H1 (cell line): Measurements from ENCODE around the gene CHCHD3. TPM values are rescaled to one million over a fixed set of nuclear protein-coding genes. Genes with fewer than 3 reads are reported as not detected.

Source experiments
- MAFK ChIP-seq: IDR thresholded peaks from 2 replicates; pipeline ENCODE4 v1.6.1; 2012; ENCODE audit warnings: low read depth, mild to moderate bottlenecking, improper control_type of control experiment, low read length
- RNF2 ChIP-seq: fragments of 200-900, 300-1000 bp; sonication (generic); IDR thresholded peaks from 2 replicates; pipeline ENCODE4 v1.7.1; 2016; ENCODE audit warnings: borderline replicate concordance, low read depth, mild to moderate bottlenecking, antibody characterized with exemption, low read length; ENCODE audit not compliant: poor library complexity, severe bottlenecking; ENCODE audit errors: missing control alignments
- TAF7 ChIP-seq: optimal IDR thresholded peaks from 2 replicates; pipeline ENCODE3; 2011; ENCODE audit warnings: low read depth, mild to moderate bottlenecking, inconsistent platforms, low read length, moderate library complexity, borderline replicate concordance
- ZNF274 ChIP-seq: IDR thresholded peaks from 2 replicates; pipeline ENCODE4 v1.7.0; 2012; ENCODE audit warnings: low read length, borderline replicate concordance; ENCODE audit errors: extremely low read depth
- polyA plus RNA-seq, 7 experiments: library from polyadenylated mRNA; depleted of rRNA in 3 of 7; stranded (reverse) in 5 of 7; unstranded in 2 of 7; fragments of >200 nt in 5 of 7; fragments of 200-250 nt in 2 of 7; gene quantifications; 1 replicate in 5 of 7; 2 replicates in 1 of 7; 4 replicates in 1 of 7; pipeline versions ENCODE4 v1.2.1 to v1.2.3, GENCODE V29; 2011 to 2013; ENCODE audit warnings: missing spikeins in 2 of 7, mixed read lengths in 2 of 7
- total RNA-seq: library from RNA; stranded (reverse); fragmentation: NEBNext Ultra II Directional; extraction: Animal tissue kit (Norgen Biotek cat#: 25700); gene quantifications from 2 replicates; pipeline ENCODE4 v1.2.1, GENCODE V29; 2021
- TF ChIP-seq, protein P1 (sequence below), 3 experiments: IDR thresholded peaks; 1 replicate in 2 of 3; 2 replicates in 1 of 3; pipeline versions ENCODE4 v1.5.1 to v1.6.1; 2011; ENCODE audit warnings: low read length in 3 of 3, mild to moderate bottlenecking in 3 of 3, inconsistent platforms in 2 of 3, low read depth in 1 of 3, moderate library complexity in 1 of 3; ENCODE audit not compliant: insufficient read depth in 1 of 3; ENCODE audit errors: control extremely low read depth in 1 of 3

CHCHD3 gene
- total and polyA plus RNA-seq, 2 of the 8 experiments (the other 6 are each of a cell fraction or from before 2014, with no cell fraction given), result 42.9 to 137 TPM

DNA sequence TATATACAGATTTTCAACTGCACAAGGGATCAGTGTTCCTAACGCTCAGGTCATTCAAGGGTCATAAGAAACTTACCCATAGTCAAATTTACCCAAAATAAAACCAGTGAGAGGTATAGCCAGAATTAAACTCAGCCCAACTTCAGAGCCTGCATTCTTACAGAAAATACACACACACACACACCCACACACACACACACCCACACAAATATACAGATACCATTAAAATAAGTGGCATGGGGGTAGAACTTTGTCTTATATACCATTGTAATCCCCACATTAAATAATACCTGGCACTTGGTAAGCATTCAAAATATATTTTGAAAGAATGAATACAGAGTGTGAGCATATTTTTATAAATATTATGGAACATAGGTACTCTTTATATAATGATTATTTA, 93.8 kb downstream of the CHCHD3 start (continued):
- TF ChIP-seq, protein P1, sequence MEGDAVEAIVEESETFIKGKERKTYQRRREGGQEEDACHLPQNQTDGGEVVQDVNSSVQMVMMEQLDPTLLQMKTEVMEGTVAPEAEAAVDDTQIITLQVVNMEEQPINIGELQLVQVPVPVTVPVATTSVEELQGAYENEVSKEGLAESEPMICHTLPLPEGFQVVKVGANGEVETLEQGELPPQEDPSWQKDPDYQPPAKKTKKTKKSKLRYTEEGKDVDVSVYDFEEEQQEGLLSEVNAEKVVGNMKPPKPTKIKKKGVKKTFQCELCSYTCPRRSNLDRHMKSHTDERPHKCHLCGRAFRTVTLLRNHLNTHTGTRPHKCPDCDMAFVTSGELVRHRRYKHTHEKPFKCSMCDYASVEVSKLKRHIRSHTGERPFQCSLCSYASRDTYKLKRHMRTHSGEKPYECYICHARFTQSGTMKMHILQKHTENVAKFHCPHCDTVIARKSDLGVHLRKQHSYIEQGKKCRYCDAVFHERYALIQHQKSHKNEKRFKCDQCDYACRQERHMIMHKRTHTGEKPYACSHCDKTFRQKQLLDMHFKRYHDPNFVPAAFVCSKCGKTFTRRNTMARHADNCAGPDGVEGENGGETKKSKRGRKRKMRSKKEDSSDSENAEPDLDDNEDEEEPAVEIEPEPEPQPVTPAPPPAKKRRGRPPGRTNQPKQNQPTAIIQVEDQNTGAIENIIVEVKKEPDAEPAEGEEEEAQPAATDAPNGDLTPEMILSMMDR (IDR thresholded peaks at IDR 0.05; ENCODE audit: control extremely low read depth in 1 of 3, insufficient read depth in 1 of 3, low read depth in 1 of 3, low read length in 3 of 3), result no peak
- TF ChIP-seq RNF2 (no peak), TAF7 (no peak), ZNF274 (no peak), MAFK (no peak)
